ENCODE measurements around the gene ST6GALNAC3. TPM values are rescaled to one million over a fixed set of nuclear protein-coding genes. Genes with fewer than 3 reads are reported as not detected.

ST6GALNAC3 gene
- total RNA-seq, 1 experiment from 2014 or later = 0.03 TPM

GRCh38 chr1:76133977-76134376 is 59.4 kb downstream of the ST6GALNAC3 start:
- Histone ChIP-seq H3K27me3 (ENCODE audit: control insufficient read depth, insufficient read depth, low read length) (no peaks in the 10 kb centered on the region), H3K36me3 (ENCODE audit: control insufficient read depth, insufficient read depth, low read length) (no peaks in the 10 kb centered on the region), H3K4me3 (ENCODE audit: low read depth in 2 of 2, low read length in 2 of 2) (no peak overlapping the region), H3K4me1 (ENCODE audit: control insufficient read depth, insufficient read depth, low read length) (no peaks in the 10 kb centered on the region), H3K9me3 (ENCODE audit: control insufficient read depth, insufficient read depth, low read depth, low read length) (no peaks in the 10 kb centered on the region), H3K27ac (ENCODE audit: low read length) (no peak overlapping the region)
- TF ChIP-seq REST (IDR thresholded peaks at IDR 0.05; ENCODE audit: insufficient read depth in 1 of 2, low read depth in 2 of 2, low read length in 1 of 2) = no peak
- no peak for TF ChIP-seq POLR2AphosphoS5 (IDR thresholded peaks at IDR 0.05; ENCODE audit: low read depth, low read length)
- TF ChIP-seq TCF7L2 (IDR thresholded peaks at IDR 0.05; ENCODE audit: low read depth, low read length) = no peak
- TF ChIP-seq SIN3A (IDR thresholded peaks at IDR 0.05; ENCODE audit: borderline replicate concordance, insufficient read depth, low read depth, low read length) = no peak
- intact Hi-C loops (cut with micrococcal nuclease; ENCODE audit: unreplicated experiment) = no loop called here
- no peak for ATAC-seq
- ChIA-PET POLR2A (no interaction called here), CTCF (no interaction called here)
- in situ Hi-C loops (cut with HindIII; ENCODE audit: low pct_unique_long_range_greater_than_20kb, low sequenced_read_pairs) = no loop called here
- DNase-seq (ENCODE audit: low read depth, low spot score) = no peak
- BruUV-seq (replicated peaks) = no TSS peak

GRCh38 chr1:76135835-76136234 is 61.3 kb downstream of the ST6GALNAC3 start:
- no peak overlapping the region for H3K27ac ChIP-seq (ENCODE audit: low read length)
- H3K36me3 ChIP-seq (ENCODE audit: control insufficient read depth, insufficient read depth, low read length) = no peaks in the 10 kb centered on the region
- no peaks in the 10 kb centered on the region for H3K27me3 ChIP-seq (ENCODE audit: control insufficient read depth, insufficient read depth, low read length)
- ChIA-PET CTCF (no interaction called here), POLR2A (no interaction called here)
- TF ChIP-seq POLR2AphosphoS5 (IDR thresholded peaks at IDR 0.05; ENCODE audit: low read depth, low read length) (no peak), TCF7L2 (IDR thresholded peaks at IDR 0.05; ENCODE audit: low read depth, low read length) (no peak), REST (IDR thresholded peaks at IDR 0.05; ENCODE audit: insufficient read depth in 1 of 2, low read depth in 2 of 2, low read length in 1 of 2) (no peak), SIN3A (IDR thresholded peaks at IDR 0.05; ENCODE audit: borderline replicate concordance, insufficient read depth, low read depth, low read length) (no peak), CTCF (IDR thresholded peaks at IDR 0.05) (no peak)
- H3K4me1 ChIP-seq (ENCODE audit: control insufficient read depth, insufficient read depth, low read length) = no peaks in the 10 kb centered on the region
- no peak overlapping the region for H3K4me3 ChIP-seq (ENCODE audit: low read depth in 2 of 2, low read length in 2 of 2)
- ATAC-seq (no peak), DNase-seq (ENCODE audit: low read depth, low spot score) (no peak)
- BruUV-seq (replicated peaks) = no TSS peak
- H3K9me3 ChIP-seq (ENCODE audit: control insufficient read depth, insufficient read depth, low read depth, low read length) = no peaks in the 10 kb centered on the region
- intact Hi-C loops (cut with micrococcal nuclease; ENCODE audit: unreplicated experiment) (no loop called here), in situ Hi-C loops (cut with HindIII; ENCODE audit: low pct_unique_long_range_greater_than_20kb, low sequenced_read_pairs) (no loop called here)
